HG03039 (cell line): ENCODE measurements around the gene NLGN1.
"Not testable (repeated sequence)": the region's sequence is repeated elsewhere in the genome, so short reads cannot be mapped to it uniquely, and the experiment has no call there.

Experiments
- ATAC-seq: cut with Tn5 transposase; IDR thresholded peaks from one replicate; pipeline ENCODE4 v1.9.1; 2021; ENCODE audit warnings: mild to moderate bottlenecking, moderate library complexity; ENCODE audit not compliant: unreplicated experiment

Gene NLGN1

GRCh38 chr3:174202561-174202960 is 805.0 kb downstream of the NLGN1 start:
- ATAC-seq, result no peak

- ATAC-seq, result no peak
Observed at GRCh38 chr3:174204765-174205164, 807.2 kb downstream of the NLGN1 start.

GRCh38 chr3:174206607-174207192 is 809.2 kb downstream of the NLGN1 start:
- ATAC-seq, result no peak

GRCh38 chr3:174208161-174208560 is 810.6 kb downstream of the NLGN1 start:
- no peak for ATAC-seq

GRCh38 chr3:174211896-174212295 is 814.4 kb downstream of the NLGN1 start:
- not testable (repeated sequence) for ATAC-seq

- no peak for ATAC-seq
Observed at GRCh38 chr3:174215456-174215855, 817.9 kb downstream of the NLGN1 start.

- ATAC-seq, result no peak
Observed at GRCh38 chr3:174216019-174216418, 818.5 kb downstream of the NLGN1 start.

- no peak for ATAC-seq
Observed at GRCh38 chr3:174216946-174217718, 819.6 kb downstream of the NLGN1 start.

- no peak for ATAC-seq
Observed at GRCh38 chr3:174218016-174218415, 820.5 kb downstream of the NLGN1 start.

- ATAC-seq, result no peak
Observed at GRCh38 chr3:174219738-174220137, 822.2 kb downstream of the NLGN1 start.

GRCh38 chr3:174220775-174221554 is 823.4 kb downstream of the NLGN1 start:
- ATAC-seq, result no peak

GRCh38 chr3:174223042-174223441 is 825.5 kb downstream of the NLGN1 start:
- ATAC-seq, result no peak

- ATAC-seq, result no peak
Observed at GRCh38 chr3:174223626-174224025, 826.1 kb downstream of the NLGN1 start.

- ATAC-seq, result no peak
Observed at GRCh38 chr3:174229916-174230315, 832.4 kb downstream of the NLGN1 start.

GRCh38 chr3:174232028-174232657 is 834.6 kb downstream of the NLGN1 start:
- ATAC-seq, result not testable (repeated sequence)

GRCh38 chr3:174232658-174233429 is 835.3 kb downstream of the NLGN1 start:
- no peak for ATAC-seq

- ATAC-seq, result no peak
Observed at GRCh38 chr3:174233511-174233910, 836.0 kb downstream of the NLGN1 start.

GRCh38 chr3:174242311-174243041 is 844.9 kb downstream of the NLGN1 start:
- ATAC-seq, result no peak

- no peak for ATAC-seq
Observed at GRCh38 chr3:174243171-174243570, 845.6 kb downstream of the NLGN1 start.

- ATAC-seq, result no peak
Observed at GRCh38 chr3:174247687-174248152, 850.2 kb downstream of the NLGN1 start.
